Measurements from ENCODE around the gene ANO1. TPM values are rescaled to one million over a fixed set of nuclear protein-coding genes. Genes with fewer than 3 reads are reported as not detected.
A peak's percentile ranks its signal among the peaks of the same experiment; 100 is the strongest.

The ANO1 gene
- total RNA-seq, 4 donors from 2014 or later, result 6.8 to 72.6 (median 36.2) TPM

GRCh38 chr11:70201882-70202861, 124.1 kb downstream of the ANO1 start:
- Histone ChIP-seq H3K4me3 (peak overlapping the region; percentile 66 to 90), H3K36me3 (no peaks in the 10 kb centered on the region), H3K27me3 (no peaks in the 10 kb centered on the region), H3K4me1 (peaks cover 0 to 18% of the 10 kb centered on the region in 2 donors), H3K9me3 (no peaks in the 10 kb centered on the region), H3K27ac (peak overlapping the region; percentile 78 to 87)
- no peak for DNase-seq
- TF ChIP-seq POLR2A (IDR thresholded peaks at IDR 0.05) (no peak), CTCF (IDR thresholded peaks at IDR 0.05) (no peak)
- intact Hi-C loops (cut with DNase I; ENCODE audit: low total_unique reads), result no loop called here

- peak; percentile 59 to 76 for TF ChIP-seq POLR2A (IDR thresholded peaks at IDR 0.05)
- peak in 1 of 4 experiments; percentile 15 for TF ChIP-seq CTCF (IDR thresholded peaks at IDR 0.05)
- H3K4me1 ChIP-seq, result peaks cover 0 to 18% of the 10 kb centered on the region in 2 donors
- peak; percentile 91 to 93 for DNase-seq
- H3K27ac ChIP-seq, result peak within 1 kb of the TSS; percentile 78 to 87
- H3K27me3 ChIP-seq, result no peaks in the 10 kb centered on the region
- intact Hi-C loops (cut with DNase I; ENCODE audit: low total_unique reads), result no loop called here
- H3K9me3 ChIP-seq, result no peaks in the 10 kb centered on the region
- peak within 1 kb of the TSS; percentile 66 to 90 for H3K4me3 ChIP-seq
- no peaks in the 10 kb centered on the region for H3K36me3 ChIP-seq
These were observed 125.0 kb downstream of the ANO1 start, which contains the start of gene FADD for GRCh38 chr11:70202920-70203750. FADD (plus strand) TSS chr11:70203296; CDS start chr11:70203460, 164 bp downstream.

- H3K9me3 ChIP-seq, result no peaks in the 10 kb centered on the region
- H3K4me3 ChIP-seq, result peak overlapping the region; percentile 66 to 90
- peaks cover 0 to 18% of the 10 kb centered on the region in 2 donors for H3K4me1 ChIP-seq
- peak; percentile 55 to 81 for DNase-seq
- TF ChIP-seq POLR2A (IDR thresholded peaks at IDR 0.05) (no peak), CTCF (IDR thresholded peaks at IDR 0.05) (no peak)
- no peaks in the 10 kb centered on the region for H3K27me3 ChIP-seq
- peak overlapping the region; percentile 78 to 87 for H3K27ac ChIP-seq
- H3K36me3 ChIP-seq, result no peaks in the 10 kb centered on the region
- intact Hi-C loops (cut with DNase I; ENCODE audit: low total_unique reads), result no loop called here
These were observed 125.8 kb downstream of the ANO1 start for GRCh38 chr11:70203751-70204465.

GRCh38 chr11:70204466-70204799, 126.3 kb downstream of the ANO1 start:
- H3K4me1 ChIP-seq, result peaks cover 0 to 18% of the 10 kb centered on the region in 2 donors
- no peak for TF ChIP-seq POLR2A (IDR thresholded peaks at IDR 0.05)
- TF ChIP-seq CTCF (IDR thresholded peaks at IDR 0.05), result no peak
- H3K36me3 ChIP-seq, result no peaks in the 10 kb centered on the region
- H3K27ac ChIP-seq, result peak overlapping the region; percentile 78 to 87
- intact Hi-C loops (cut with DNase I; ENCODE audit: low total_unique reads), result no loop called here
- no peaks in the 10 kb centered on the region for H3K27me3 ChIP-seq
- H3K4me3 ChIP-seq, result peak overlapping the region; percentile 66 to 90
- no peak for DNase-seq
- H3K9me3 ChIP-seq, result no peaks in the 10 kb centered on the region

Measured in uterus (tissue), 4 donors.